GM18508 (cell line): ENCODE measurements around the gene RASA4B.
"Not testable (repeated sequence)": the region's sequence is repeated elsewhere in the genome, so short reads cannot be mapped to it uniquely, and the experiment has no call there.

ENCODE experiments used
- ATAC-seq: cut with Tn5 transposase; IDR thresholded peaks from one replicate; pipeline ENCODE4 v1.9.1; 2021; ENCODE audit warnings: moderate number of reproducible peaks; ENCODE audit not compliant: insufficient read depth, unreplicated experiment

Gene RASA4B

DNA sequence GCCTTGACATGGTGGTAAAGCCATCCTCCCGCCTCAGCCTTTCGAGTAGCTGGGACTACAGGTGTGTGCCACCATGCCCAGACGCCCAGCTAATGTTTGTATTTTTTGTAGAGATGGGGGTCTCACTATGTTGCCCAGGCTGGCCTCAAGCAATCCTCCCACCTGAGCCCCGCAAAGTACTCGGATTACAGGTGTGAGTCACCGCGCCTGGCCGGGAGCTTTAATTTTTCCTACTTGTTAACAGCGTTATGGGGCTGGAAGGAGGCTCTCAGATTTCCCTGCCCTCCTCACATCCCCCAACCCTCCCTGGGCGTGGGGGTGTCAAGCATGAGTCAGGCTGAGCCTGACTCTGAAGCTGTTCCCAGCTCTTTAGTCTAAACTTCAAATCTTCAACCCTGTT is 61.2 kb downstream of the RASA4B start:
- ATAC-seq = no peak

DNA sequence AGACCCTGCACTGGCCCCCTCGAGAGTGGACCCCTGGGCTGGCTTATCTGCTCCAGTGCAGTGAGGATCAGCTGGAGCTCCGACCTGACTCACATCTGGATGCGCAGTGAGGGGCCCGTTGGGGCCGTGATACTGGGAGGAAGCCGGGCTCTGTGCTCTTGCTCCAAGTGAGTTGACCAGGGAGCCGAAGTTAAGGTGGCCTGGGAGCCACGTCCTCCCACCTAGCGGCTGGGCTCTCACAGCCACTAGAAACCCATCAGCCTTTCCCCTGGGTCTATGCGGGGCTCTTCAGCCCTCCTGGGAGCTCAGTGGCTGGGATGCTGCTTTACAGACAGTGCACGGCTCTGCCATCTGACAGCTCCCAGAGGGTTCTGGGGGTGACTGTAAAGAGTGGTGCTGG is 62.0 kb downstream of the RASA4B start:
- ATAC-seq = no peak

DNA sequence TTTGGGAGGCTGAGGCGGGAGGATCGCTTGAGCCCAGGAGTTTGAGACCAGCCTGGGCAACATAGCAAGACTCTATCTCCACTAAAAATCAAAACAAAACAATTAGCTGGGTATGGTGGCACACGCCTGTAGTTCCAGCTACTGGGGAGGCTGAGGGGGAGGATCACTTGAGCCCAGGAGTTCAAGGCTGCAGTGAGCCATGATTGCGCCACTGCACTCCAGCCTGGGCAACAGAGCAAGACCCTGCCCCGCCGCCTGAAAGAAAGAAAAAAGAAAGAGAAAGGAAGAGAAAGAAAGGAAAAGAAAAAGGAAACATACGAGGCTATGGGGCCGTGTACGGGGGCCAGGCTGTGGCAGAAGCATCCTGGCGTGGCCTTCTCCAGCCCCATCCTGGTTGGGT is 62.6 kb downstream of the RASA4B start:
- not testable (repeated sequence) for ATAC-seq

DNA sequence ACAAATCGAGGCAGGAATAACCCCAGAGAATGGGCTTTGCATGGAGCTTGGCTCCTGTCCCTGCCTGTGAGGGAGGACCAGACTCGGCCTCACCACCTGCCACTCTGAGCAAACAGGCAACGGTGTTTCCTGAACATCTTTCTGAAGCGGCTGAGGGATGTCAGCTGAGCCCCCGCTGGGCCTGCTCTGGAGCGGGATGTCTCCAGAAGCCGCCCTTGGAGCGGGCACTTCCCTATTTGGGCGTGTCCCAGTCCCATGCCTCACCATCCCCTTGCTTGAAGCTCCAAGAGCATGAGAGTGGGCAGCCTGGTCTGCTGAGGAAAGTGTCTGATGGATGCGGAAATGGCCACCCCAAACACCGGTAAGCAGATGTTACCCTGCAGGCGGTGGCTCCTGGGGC is 63.1 kb downstream of the RASA4B start:
- no peak for ATAC-seq

DNA sequence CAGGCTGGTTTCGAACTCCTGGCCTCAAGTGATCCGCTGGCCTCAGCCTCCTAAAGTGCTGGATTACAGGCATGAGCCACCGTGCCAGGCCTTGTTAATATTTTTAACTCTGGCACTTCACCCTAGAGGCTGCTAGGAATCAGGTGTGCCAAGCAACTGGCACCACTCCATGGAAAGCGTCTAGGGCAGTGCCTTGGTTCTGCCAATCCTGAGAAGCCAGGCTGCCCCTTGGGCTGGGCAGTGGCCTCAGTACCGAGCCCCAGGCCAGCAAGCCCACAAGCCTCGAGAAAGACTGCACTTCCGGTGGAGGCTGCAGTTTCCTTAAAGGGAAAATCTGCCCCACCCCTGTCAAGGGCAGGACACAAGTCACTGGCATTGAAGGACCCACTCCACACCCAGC is 64.3 kb downstream of the RASA4B start:
- no peak for ATAC-seq

DNA sequence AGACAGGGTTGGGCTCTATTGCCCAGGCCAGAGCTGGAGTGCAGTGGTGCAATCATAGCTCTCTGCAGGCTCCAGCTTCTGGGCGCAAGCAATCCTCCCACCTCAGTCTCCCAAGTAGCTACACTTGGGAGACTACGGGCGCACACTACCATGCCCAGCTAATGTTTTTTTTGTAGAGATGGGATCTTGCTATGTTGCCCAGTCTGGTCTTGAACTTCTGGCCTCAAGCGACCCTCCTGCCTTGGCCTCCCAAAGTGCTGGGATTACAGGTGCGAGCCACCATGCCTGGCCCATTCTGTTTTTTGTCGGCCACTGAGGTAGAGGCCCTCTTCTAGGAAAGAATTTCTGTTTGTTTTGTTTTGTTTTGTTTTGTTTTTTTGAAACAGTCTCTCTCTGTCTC is 65.1 kb downstream of the RASA4B start:
- no peak for ATAC-seq

DNA sequence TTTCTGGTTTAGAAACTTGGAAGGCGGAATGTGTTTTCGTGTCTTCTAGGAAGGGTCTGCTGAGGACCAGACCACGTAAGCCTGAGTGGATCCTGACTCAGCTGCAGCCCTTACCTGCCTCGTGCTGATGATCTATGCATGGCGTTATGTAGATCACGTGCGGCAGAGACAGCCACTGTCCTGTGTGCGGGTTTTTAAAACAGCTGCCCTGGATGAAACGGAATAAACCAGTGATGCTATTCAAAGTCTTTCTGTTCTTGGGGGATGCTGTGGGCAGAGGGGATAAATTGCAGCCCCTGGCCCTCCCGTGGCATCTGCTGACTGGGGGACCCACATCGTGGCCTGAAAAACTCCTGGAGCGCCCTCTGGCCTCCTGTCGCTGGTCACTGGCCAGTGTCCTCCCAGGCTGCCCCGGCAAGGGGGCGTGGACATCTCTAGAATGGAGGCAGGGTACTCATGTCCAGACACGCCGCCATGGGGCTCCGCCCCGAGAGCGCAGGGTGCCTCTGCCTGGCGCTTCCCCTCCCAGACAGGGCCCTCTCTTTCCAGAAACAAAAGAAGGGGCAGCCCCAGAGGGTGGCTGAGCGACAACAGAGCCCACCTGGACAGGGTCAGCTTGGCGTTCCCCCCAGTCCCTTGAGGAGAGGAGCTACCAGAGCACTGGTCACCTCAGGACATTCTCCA is 66.1 kb downstream of the RASA4B start:
- ATAC-seq = no peak

DNA sequence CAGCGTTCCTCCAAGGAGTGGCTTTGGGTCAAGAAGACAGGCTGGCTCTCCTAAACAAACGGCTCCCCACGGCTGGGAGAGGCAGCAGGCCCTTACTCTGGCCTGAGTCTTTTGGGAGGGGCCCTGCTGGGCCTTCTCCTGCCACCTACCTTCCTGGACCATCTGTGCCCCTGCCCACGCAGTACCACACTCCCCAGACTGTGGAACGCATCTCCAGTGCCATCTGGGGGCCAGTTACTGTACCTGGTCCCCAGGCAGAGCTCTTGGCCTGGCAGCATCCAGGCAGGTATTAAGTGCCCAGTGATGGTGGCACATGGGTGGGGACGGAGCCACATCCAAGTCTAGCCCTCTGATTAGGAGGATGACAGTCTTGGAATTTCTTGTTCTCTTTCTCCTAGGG is 67.3 kb downstream of the RASA4B start:
- no peak for ATAC-seq

DNA sequence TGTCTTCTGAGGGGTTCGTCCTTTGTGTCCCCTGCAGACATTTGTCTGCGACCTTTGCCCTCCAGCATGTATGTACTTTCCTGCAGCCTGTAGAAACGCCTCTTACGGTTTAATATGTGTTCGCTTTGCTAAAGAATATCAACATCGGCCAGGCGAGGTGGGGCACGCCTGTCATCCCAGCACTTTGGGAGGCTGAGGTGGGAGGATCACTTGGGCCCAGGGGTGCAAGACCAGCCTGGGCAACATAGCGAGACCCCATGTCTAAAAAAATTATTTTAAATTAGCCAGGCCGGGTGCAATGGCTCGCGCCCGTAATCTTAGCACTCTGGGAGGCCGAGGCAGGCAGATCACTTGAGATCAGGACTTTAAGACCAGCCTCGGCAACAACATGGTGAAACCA is 68.4 kb downstream of the RASA4B start:
- no peak for ATAC-seq

DNA sequence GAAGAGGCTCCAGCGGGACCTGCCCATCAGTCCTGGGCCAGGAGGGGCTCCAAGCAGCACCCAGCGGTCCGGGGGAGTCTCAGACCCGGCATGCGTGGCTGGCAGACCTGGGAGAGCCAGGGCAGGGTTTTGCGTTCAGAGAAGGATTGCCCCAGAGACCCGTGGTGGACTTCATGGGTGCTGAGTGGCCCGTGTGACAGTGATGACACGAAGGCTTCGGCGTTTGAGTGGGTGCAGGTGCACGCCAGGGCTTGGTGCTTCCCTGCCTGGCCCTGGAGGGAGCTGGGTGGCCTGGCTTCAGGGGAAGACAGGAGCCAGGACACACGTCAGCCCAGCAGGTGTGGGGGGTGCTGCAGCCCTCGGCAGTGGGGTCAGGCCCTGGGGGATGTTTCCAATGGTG is 70.3 kb downstream of the RASA4B start:
- no peak for ATAC-seq

DNA sequence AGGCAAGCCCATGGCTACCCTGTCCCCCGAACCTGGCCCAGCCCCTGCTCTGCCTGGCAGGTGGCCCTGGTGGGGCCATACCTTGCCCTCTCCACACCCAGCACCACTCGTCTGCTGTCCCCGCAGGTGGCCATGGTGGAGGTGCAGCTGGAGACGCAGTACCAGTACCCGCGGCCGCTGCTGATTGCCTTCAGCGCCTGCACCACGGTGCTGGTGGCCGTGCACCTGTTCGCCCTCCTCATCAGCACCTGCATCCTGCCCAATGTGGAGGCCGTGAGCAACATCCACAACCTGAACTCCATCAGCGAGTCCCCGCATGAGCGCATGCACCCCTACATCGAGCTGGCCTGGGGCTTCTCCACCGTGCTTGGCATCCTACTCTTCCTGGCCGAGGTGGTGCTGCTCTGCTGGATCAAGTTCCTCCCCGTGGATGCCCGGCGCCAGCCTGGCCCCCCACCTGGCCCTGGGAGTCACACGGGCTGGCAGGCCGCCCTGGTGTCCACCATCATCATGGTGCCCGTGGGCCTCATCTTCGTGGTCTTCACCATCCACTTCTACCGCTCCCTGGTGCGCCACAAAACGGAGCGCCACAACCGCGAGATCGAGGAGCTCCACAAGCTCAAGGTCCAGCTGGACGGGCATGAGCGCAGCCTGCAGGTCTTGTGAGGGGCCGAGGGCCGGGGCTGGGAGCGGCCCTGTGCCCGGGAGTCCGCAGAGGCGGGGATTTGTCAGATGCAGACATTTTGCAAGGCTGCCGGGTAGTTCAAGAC is 71.0 kb downstream of the RASA4B start:
- no peak for ATAC-seq

DNA sequence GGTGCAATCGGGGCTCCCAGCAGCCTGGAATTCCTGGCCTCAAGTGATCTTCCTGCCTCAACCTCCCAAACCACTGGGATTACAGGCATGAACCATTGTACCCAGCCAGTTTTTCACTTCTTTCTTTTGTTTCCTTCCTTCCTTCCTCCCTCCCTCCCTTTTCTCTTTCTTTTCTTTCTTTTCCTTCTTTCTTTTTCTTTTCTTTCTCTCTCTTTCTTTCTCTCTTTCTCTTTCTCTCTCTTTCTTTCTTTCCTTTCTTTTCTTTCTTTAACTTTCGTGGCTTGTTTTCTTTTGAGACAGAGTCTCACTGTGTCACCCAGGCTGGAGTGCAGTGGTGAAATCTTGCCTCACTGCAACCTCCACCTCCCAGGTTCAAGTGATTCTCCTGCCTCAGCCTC is 71.9 kb downstream of the RASA4B start:
- ATAC-seq = no peak

DNA sequence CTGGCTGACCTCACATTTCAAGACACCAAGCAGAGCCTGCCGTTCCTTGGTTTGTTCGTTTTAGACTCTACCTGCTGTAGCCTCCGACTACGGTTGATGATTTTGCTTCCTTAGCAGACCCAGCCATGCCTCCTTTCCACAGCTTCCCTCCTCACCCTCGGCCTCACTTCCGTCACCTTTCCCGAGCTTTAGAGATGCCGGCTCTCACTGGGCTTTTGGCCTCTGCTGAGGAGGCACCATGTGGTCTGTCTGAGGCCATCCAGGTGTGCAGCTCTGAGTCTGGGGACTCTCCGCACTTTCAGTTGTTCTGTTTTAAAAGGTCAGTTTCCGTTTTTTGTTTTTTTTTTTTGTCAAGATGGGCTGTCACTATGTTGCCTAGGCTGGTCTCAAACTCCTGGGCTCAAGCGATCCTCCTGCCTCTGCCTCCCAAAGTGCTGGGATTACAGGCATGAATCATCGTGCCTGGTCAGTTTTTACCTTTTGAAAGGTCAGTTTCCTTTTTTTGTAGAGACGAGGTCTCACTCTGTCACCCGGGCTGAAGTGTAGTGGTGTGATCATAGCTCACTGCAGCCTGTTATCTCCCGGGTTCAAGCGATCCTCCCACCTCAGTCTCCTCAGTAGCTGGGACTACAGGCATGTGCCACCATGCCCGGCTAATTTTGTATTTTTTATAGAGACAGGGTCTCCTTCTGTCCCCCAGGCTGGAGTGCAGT is 72.5 kb downstream of the RASA4B start:
- ATAC-seq = peak; percentile 40

DNA sequence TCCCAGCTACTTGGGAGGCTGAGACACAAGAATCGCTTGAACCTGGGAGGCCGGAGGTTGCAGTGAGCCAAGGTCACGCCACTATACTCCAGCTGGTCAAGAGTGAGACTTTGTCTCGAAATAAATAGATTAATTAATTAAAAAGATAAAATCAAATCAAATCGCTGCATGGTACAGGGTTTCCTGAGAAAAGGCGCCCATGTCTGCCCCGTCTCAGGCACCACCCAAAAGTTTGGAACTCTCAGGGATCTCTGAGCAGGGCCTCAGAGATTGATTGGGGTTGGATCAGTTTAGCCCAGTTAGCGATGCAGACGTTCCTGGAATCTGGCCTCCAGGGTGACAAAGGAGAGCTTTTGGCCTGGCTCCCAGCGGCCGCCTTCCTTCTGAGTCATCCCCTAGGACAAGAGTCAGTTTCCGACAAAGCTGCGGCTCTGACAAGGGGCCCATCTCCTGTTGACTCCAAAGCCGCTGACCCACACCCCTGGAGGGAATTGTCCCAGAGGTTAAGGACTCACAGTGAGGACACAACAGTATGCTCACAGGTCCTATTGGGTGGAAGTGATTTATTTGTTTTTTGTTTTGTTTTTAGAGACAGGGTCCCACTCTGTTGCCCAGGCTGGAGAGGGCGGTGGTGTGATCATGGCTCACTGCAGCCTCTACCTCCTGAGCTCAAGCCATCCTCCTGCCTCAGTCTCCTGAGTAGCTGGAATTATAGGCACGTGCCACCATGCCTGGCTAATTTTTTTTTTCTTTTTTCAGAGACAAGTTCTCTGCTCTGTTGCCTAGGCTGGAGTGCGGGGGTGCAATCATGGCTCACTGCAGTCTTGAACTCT is 77.4 kb downstream of the RASA4B start:
- no peak for ATAC-seq

DNA sequence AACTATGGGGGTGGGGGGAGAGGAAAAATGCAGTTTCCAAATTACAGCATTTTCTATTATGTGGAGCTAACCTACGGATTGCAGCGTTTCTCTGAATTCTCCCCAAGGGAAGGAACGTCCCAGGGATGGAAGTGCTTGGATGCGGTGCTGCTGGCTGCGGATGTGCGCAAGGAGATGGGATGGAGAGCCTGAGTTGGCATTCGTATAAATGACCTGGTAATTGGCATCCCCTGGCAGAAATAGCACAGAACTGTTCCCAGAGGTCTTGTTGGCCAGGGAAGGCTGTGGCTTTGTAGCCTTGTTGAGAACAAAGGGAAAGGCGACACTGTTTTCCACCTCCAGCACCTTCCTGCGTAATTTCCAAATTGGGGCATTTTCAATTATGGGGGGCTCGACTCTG is 81.5 kb downstream of the RASA4B start:
- no peak for ATAC-seq

DNA sequence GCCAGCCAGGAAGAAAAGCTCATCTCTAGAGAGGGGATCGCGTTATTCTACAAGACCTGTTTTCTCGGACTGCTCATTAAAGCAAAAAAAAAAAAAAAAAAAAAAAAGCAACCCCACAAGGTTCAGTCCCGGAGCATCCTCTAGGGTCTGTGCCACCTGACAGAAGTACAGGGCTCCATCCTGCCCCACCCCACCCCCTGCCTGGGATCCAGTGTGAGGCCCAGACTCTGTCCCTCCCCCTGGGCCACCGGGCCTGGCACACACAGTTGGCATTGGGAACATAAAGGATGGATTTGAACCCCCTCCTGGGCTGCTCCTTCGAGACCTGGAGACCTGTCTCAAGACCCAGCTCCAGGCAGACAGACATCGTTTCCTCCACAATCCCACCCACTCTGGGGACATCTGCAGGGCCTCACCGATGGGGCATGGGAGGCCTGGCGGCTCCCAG is 83.5 kb downstream of the RASA4B start:
- ATAC-seq = no peak

DNA sequence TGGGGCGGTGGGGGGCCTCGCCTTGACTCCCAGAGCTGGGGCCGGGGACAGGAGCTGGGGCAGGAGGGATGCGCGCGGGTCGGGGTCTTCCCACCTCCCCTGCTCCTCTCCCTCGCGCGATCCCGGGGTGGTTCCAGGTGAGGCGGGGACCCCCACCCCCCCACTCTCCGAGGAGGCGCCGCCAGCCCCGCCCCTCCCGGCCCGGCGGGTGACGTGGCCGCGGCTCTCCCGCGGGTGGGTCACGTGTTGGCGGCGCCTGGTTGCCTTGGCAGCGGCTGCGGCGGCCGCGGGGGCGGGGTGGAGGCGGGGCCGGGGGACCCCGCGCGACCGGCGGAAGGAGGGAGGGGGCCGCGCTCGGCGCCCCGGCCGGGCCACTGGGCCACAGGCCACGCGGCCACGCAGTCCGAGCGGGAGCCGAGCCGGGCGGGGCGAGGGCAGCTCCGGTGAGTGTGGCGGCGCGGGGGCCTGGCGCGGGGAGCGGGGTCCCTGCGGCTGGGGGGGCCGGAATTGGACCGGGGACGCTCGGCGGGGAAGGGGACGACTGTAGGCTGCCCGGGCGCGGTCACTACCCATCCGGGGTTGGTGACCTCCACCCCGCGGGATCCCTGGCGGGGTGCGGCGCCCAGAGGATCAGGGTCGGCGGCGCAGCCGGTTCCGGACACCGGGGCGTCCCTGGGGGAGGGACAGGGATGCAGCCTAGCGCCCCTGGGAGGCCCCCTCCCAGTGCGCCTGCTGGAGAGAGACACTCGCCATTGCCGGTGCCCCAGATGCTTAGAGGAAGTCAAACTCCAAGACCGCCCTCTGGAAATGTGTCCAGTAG is 84.1 kb downstream of the RASA4B start, which contains the start of gene ORAI2:
Gene ORAI2, plus strand, starts transcription at position 357 of the 820 bp plus-strand sequence. CDS start 5,382 bp downstream, outside the sequence.
- ATAC-seq = no peak
